Mesothelial cell of epicardium (in vitro differentiated cells): ENCODE results near the gene FTO. TPM values are rescaled to one million over a fixed set of nuclear protein-coding genes. Genes with fewer than 3 reads are reported as not detected.

Experiments
- DNase-seq, 2 experiments: peaks; one replicate each; pipeline ENCODE4 v3.0.0; 2021; ENCODE audit warnings: low spot score in 2 of 2; ENCODE audit not compliant: unreplicated experiment in 2 of 2
- H3K27ac Mint-ChIP-seq: 2 replicates; pipeline ENCODE4 v1.8.0; 2021; ENCODE audit warnings: mixed read lengths
- H3K27me3 Mint-ChIP-seq: 2 replicates; pipeline ENCODE4 v1.8.0; 2021; ENCODE audit warnings: low read depth, mixed read lengths
- H3K36me3 Mint-ChIP-seq: 2 replicates; pipeline ENCODE4 v1.8.0; 2021; ENCODE audit warnings: mixed read lengths
- H3K4me1 Mint-ChIP-seq: 2 replicates; pipeline ENCODE4 v1.8.0; 2021; ENCODE audit warnings: mixed read lengths
- H3K4me3 Mint-ChIP-seq: 2 replicates; pipeline ENCODE4 v1.8.0; 2021; ENCODE audit warnings: mild to moderate bottlenecking, moderate library complexity, mixed read lengths
- H3K9me3 Mint-ChIP-seq: 2 replicates; pipeline ENCODE4 v1.8.0; 2021; ENCODE audit warnings: mixed read lengths
- total RNA-seq: library from RNA; stranded (reverse); gene quantifications from 3 replicates; pipeline ENCODE4 v1.2.1, GENCODE V29; 2021
- TF ChIP-seq, protein P1 (sequence below): fragments of 200-600 bp; sonication (generic); IDR thresholded peaks from one replicate; pipeline ENCODE4 v1.5.0; 2021; ENCODE audit warnings: antibody characterized with exemption; ENCODE audit not compliant: unreplicated experiment

Gene FTO
- total RNA-seq, 1 donor from 2014 or later: 103 TPM

DNA sequence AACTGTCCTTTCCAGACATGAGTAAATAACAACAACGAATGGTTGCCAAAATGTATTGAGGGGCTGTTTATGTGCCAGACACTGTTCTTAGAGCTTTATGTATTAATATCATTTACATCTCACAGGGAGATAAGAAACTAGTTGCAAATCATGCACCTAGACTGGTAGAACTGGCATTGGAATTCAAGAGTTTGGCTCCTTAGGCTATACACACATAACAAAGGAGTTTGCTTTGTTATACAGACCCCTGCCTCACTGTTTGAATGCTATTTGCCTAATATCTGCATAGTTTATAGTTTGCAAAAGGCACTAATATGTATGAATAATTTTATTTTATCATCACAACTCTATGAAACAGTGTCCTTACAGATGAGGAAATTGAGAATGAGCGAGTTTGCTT, 100.0 kb downstream of the FTO start:
- Mint-ChIP-seq H3K4me1 (peaks cover 6% of the 10 kb centered on the region), H3K4me3 (no peak overlapping the region), H3K27me3 (no peaks in the 10 kb centered on the region), H3K27ac (no peak overlapping the region), H3K36me3 (peaks cover 15% of the 10 kb centered on the region), H3K9me3 (peaks cover 28% of the 10 kb centered on the region)
- TF ChIP-seq, protein P1, sequence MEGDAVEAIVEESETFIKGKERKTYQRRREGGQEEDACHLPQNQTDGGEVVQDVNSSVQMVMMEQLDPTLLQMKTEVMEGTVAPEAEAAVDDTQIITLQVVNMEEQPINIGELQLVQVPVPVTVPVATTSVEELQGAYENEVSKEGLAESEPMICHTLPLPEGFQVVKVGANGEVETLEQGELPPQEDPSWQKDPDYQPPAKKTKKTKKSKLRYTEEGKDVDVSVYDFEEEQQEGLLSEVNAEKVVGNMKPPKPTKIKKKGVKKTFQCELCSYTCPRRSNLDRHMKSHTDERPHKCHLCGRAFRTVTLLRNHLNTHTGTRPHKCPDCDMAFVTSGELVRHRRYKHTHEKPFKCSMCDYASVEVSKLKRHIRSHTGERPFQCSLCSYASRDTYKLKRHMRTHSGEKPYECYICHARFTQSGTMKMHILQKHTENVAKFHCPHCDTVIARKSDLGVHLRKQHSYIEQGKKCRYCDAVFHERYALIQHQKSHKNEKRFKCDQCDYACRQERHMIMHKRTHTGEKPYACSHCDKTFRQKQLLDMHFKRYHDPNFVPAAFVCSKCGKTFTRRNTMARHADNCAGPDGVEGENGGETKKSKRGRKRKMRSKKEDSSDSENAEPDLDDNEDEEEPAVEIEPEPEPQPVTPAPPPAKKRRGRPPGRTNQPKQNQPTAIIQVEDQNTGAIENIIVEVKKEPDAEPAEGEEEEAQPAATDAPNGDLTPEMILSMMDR: no peak
- DNase-seq: no peak

DNA sequence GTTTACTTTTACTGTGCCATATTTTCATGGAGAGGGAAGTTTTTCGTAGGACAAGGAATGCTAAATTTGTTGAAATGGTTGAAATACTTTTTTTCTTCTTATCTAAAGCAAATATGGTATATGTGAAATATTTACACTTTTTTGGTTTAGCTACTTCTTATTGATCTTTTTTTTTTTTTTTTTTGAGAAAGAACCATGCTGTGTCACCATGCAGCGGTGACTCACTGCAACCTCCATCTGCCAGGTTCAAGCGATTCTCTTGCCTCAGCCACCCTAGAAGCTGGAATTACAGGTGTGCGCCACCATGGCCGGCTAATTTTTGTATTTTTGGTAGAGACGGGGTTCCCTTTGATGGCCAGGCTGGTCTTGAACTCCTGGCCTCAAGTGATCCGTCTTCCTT, 100.5 kb downstream of the FTO start:
- no peak for DNase-seq
- Mint-ChIP-seq H3K9me3 (peaks cover 23% of the 10 kb centered on the region), H3K4me3 (no peak overlapping the region), H3K27me3 (no peaks in the 10 kb centered on the region), H3K27ac (no peak overlapping the region), H3K36me3 (peaks cover 13% of the 10 kb centered on the region), H3K4me1 (peaks cover 7% of the 10 kb centered on the region)
- TF ChIP-seq, protein P1: no peak

DNA sequence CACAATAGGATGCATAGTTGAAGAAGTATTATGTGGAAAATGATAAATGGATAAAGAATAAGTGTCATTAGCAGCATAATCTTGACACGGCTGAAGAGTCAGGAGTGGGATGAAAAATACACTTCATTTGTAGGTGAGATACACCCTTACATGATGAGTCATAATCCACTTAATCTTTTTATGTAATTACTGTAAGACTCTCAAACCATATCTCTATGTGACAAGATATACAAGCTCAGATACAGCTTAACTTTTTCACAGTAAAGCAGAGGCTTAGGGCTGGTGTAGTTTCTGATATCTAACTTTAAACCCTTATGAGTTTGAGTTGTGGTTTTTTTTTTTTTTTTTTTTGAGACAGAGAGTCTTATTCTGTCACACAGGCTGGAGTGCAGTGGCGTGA, 101.2 kb downstream of the FTO start:
- Mint-ChIP-seq H3K9me3 (peaks cover 18% of the 10 kb centered on the region), H3K4me1 (peaks cover 7% of the 10 kb centered on the region), H3K4me3 (no peak overlapping the region), H3K36me3 (peaks cover 9% of the 10 kb centered on the region), H3K27ac (no peak overlapping the region), H3K27me3 (no peaks in the 10 kb centered on the region)
- TF ChIP-seq, protein P1: no peak
- DNase-seq: no peak

DNA sequence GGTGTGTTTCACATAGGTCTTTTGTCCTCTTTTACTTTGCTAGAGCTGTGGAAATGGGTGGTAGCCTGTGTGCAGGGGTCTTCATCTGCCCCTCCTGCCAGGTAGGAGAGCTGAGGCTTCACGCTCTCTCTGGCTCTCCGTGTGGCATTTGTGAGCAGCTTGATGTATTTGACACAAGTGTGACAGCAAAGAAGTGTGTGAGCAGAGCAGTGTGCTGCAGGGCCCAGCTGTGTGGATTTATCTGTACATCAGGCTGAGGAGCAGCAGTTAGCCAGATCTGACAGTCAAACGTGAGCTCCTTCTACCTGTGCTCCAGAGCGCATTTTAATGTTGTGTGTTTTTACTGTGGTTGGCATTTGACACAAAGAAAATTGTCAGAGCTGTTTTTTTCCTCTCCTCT, 101.8 kb downstream of the FTO start:
- no peak overlapping the region for H3K4me3 Mint-ChIP-seq
- H3K27ac Mint-ChIP-seq: no peak overlapping the region
- H3K27me3 Mint-ChIP-seq: no peaks in the 10 kb centered on the region
- no peak for DNase-seq
- H3K9me3 Mint-ChIP-seq: peaks cover 14% of the 10 kb centered on the region
- TF ChIP-seq, protein P1: no peak
- peaks cover 11% of the 10 kb centered on the region for H3K36me3 Mint-ChIP-seq
- H3K4me1 Mint-ChIP-seq: peaks cover 7% of the 10 kb centered on the region

DNA sequence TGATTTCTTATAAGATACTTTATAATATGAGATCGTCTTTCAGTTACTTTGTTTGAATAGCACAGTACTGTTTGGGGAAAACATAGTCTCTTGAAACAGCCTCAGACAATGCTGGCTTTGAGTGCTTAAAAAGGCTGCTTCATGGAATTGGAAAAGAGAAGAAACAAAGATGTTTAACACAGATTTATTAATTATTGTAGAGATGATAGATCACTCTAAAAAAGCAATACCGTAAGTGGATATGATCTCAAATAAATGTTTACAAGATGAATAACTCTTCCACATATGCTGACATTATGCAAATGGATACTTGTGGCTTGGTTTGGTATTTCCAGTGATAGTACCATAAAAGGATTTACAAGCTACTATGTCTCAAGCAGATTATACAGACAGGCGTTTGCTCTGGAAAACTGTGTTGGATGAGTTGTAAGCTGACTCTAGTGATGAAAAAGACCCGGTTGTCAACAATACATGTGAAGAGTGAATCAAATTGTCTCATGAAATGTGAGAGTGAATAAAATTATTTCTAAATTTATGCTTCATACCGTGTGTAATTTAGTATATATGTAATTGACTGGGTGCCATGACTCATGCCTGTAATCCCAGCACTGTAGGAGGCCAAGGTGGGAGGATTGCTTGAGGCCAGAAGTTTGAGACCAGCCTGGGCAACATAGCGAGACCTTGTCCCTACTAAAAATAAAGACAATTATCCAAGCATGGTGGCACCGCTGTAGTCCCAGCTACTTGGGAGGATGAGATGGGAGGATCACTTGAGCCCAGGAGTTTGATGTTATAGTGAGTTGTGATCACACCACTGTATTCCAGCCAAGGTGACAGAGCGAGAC, 105.4 kb downstream of the FTO start:
- no peak for DNase-seq
- Mint-ChIP-seq H3K9me3 (no peaks in the 10 kb centered on the region), H3K4me3 (no peak overlapping the region), H3K27me3 (no peaks in the 10 kb centered on the region), H3K4me1 (peaks cover 6% of the 10 kb centered on the region), H3K27ac (no peak overlapping the region), H3K36me3 (peaks cover 24% of the 10 kb centered on the region)
- TF ChIP-seq, protein P1: no peak
